PC-9 (cell line): Measurements from ENCODE around the gene PLCH2.

Experiments
- CTCF ChIP-seq: fragments of 200-600 bp; sonication (generic); conservative IDR thresholded peaks from 2 replicates; pipeline ENCODE4 v1.6.1; 2017; ENCODE audit warnings: mixed run types, antibody characterized with exemption, mild to moderate bottlenecking, moderate library complexity
- EZH2 ChIP-seq: fragments of 200-600 bp; sonication (generic); IDR thresholded peaks from 2 replicates; pipeline ENCODE4 v1.8.0; 2017; ENCODE audit warnings: antibody characterized with exemption, low read depth

- TF ChIP-seq CTCF (no peak), EZH2 (no peak)
Observed at GRCh38 chr1:2463396-2463795, 12.7 kb upstream of the PLCH2 start.
